Hepatocyte (in vitro differentiated cells): ENCODE data around the gene CHST15.

Experiments
- CTCF ChIP-seq: fragments of 200-600 bp; sonication (generic); IDR thresholded peaks from 2 replicates; pipeline ENCODE4 v1.5.1; 2016; ENCODE audit warnings: antibody characterized with exemption, mild to moderate bottlenecking; ENCODE audit not compliant: poor library complexity
- EZH2phosphoT487 ChIP-seq: fragments of 200-600 bp; sonication (generic); IDR thresholded peaks from one replicate; pipeline ENCODE4 v1.6.1; 2018; ENCODE audit warnings: antibody characterized with exemption, mild to moderate bottlenecking, low read depth, moderate library complexity; ENCODE audit not compliant: unreplicated experiment, severe bottlenecking

DNA sequence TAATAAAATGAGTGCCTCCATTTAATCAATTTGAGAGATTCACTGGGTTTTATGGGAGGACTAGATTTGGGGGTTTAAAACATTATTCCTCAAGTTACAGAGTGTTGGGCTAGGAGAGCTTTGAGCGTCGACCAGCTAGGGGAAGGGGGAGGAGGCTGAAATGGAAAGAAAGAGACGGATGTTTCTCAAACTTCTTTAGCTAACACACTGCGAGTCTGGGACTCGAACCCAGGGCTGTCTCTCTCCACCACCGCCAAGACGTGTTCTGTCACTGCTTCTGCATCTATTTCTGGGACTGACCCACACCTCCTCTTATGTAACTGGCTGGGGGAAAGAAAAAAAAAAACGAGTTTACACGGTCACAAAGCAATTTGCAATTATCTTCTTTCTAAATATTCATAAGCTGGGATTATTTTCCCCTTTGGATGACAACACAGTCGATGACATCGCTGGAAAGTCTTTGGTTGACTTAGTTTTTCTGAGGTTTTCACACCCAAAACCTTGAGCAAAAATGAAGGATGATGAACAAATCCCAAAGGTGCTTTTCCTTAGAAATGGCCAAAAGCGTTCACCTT lies 27.2 kb downstream of the CHST15 start:
- TF ChIP-seq CTCF (no peak), EZH2phosphoT487 (no peak)
